PC-9 (cell line): ENCODE measurements around the gene ZBTB7C. TPM values are rescaled to one million over a fixed set of nuclear protein-coding genes. Genes with fewer than 3 reads are reported as not detected.

ENCODE experiments used
- BruUV-seq: library from RNA; stranded (reverse); fragments of 400-500 nt; replicated peaks from 2 replicates; lab custom pipeline; 2021; lab: Mats Ljungman, UMichigan
- CTCF ChIA-PET: fragments of 300-600 bp; sonication (Branson Sonifier 250); formaldehyde crosslinking; loops from one replicate; lab custom pipeline; 2022; ENCODE audit warnings: antibody characterized with exemption; lab: Charles Lee
- POLR2A ChIA-PET: fragments of 300-600 bp; sonication (Branson Sonifier 250); formaldehyde crosslinking; loops from one replicate; lab custom pipeline; 2022; ENCODE audit warnings: antibody characterized with exemption; ENCODE audit not compliant: unreplicated experiment; lab: Charles Lee
- DNase-seq, 2 experiments: peaks; one replicate each; pipeline versions ENCODE4 v3.0.0 to v3.0.0-alpha.2; 2015 to 2022; ENCODE audit warnings: mixed read lengths in 1 of 2
- H2AFZ ChIP-seq: fragments of 200-600 bp; sonication (generic); 2 replicates; pipeline ENCODE4 v1.8.1; 2017; ENCODE audit warnings: antibody characterized with exemption
- H3F3A ChIP-seq: fragments of 200-600 bp; sonication (generic); 2 replicates; pipeline ENCODE4 v1.8.1; 2017; ENCODE audit warnings: antibody characterized with exemption, mild to moderate bottlenecking, low read depth; ENCODE audit not compliant: insufficient read depth
- H3K27ac ChIP-seq: fragments of 200-600 bp; sonication (generic); 2 replicates; pipeline ENCODE4 v1.6.1; 2016; ENCODE audit warnings: mixed run types
- H3K27me3 ChIP-seq: fragments of 200-600 bp; sonication (generic); 2 replicates; pipeline ENCODE4 v1.6.1; 2016; ENCODE audit warnings: low read depth, mixed run types; ENCODE audit not compliant: insufficient read depth
- H3K36me3 ChIP-seq: fragments of 200-600 bp; sonication (generic); 2 replicates; pipeline ENCODE4 v1.6.1; 2016; ENCODE audit warnings: low read depth, mixed run types
- H3K4me1 ChIP-seq: fragments of 200-600 bp; sonication (generic); replicated peaks from 2 replicates; pipeline ENCODE4 v1.6.1; 2016; ENCODE audit warnings: mixed run types; ENCODE audit not compliant: insufficient read depth
- H3K4me2 ChIP-seq: fragments of 200-600 bp; sonication (generic); 2 replicates; pipeline ENCODE4 v1.6.1; 2017; ENCODE audit warnings: mixed run types
- H3K4me3 ChIP-seq: fragments of 200-600 bp; sonication (generic); 2 replicates; pipeline ENCODE4 v1.6.1; 2016; ENCODE audit warnings: mixed run types
- H3K79me2 ChIP-seq: fragments of 200-600 bp; sonication (generic); 2 replicates; pipeline ENCODE4 v1.6.1; 2017; ENCODE audit warnings: low read depth, mixed run types
- H3K9me2 ChIP-seq: fragments of 200-600 bp; sonication (generic); 2 replicates; pipeline ENCODE4 v1.8.1; 2017; ENCODE audit warnings: mild to moderate bottlenecking; ENCODE audit not compliant: insufficient read depth
- H3K9me3 ChIP-seq: fragments of 200-600 bp; sonication (generic); 2 replicates; pipeline ENCODE4 v1.8.1; 2016; ENCODE audit warnings: low read depth; ENCODE audit not compliant: insufficient read depth
- H4K20me1 ChIP-seq: fragments of 200-600 bp; sonication (generic); 2 replicates; pipeline ENCODE4 v1.8.1; 2017; ENCODE audit not compliant: insufficient read depth
- CTCF ChIP-seq: fragments of 200-600 bp; sonication (generic); conservative IDR thresholded peaks from 2 replicates; pipeline ENCODE4 v1.6.1; 2017; ENCODE audit warnings: mixed run types, antibody characterized with exemption, mild to moderate bottlenecking, moderate library complexity
- EZH2 ChIP-seq: fragments of 200-600 bp; sonication (generic); IDR thresholded peaks from 2 replicates; pipeline ENCODE4 v1.8.0; 2017; ENCODE audit warnings: antibody characterized with exemption, low read depth
- intact Hi-C: fragments of 100-400 bp; cut with micrococcal nuclease; formaldehyde crosslinking; loops from one replicate; pipeline ENCODE4 v1.10.0; 2022; ENCODE audit not compliant: unreplicated experiment
- total RNA-seq: library from RNA; stranded (reverse); gene quantifications from 2 replicates; pipeline ENCODE4 v1.2.3, GENCODE V29; 2021

ZBTB7C gene
- total RNA-seq, 1 experiment from 2014 or later, result not detected

- no TSS peak for BruUV-seq
- Histone ChIP-seq H3K4me2 (no peak overlapping the region), H3K36me3 (no peaks in the 10 kb centered on the region), H3K4me1 (peaks cover 19% of the 10 kb centered on the region), H3K27me3 (no peaks in the 10 kb centered on the region), H3K4me3 (no peak overlapping the region), H3K9me2 (no peaks in the 10 kb centered on the region), H4K20me1 (no peaks in the 10 kb centered on the region), H3F3A (peaks cover 7% of the 10 kb centered on the region; the same call in 1 of the 2 replicates), H3K9me3 (no peaks in the 10 kb centered on the region), H2AFZ (no peak overlapping the region), H3K79me2 (no peaks in the 10 kb centered on the region), H3K27ac (no peak overlapping the region)
- no peak for DNase-seq
- intact Hi-C loops, result no loop called here
- TF ChIP-seq EZH2 (no peak), CTCF (no peak)
- ChIA-PET POLR2A (no interaction called here), CTCF (no interaction called here)
These were observed 243.9 kb downstream of the ZBTB7C start for GRCh38 chr18:48165111-48165866.

- Histone ChIP-seq H3K9me2 (no peaks in the 10 kb centered on the region), H4K20me1 (no peaks in the 10 kb centered on the region), H3K4me1 (peaks cover 21% of the 10 kb centered on the region), H3K9me3 (no peaks in the 10 kb centered on the region), H3K36me3 (no peaks in the 10 kb centered on the region), H2AFZ (no peak overlapping the region), H3K27me3 (no peaks in the 10 kb centered on the region), H3K27ac (no peak overlapping the region), H3K79me2 (no peaks in the 10 kb centered on the region), H3K4me2 (no peak overlapping the region), H3F3A (peaks cover 7% of the 10 kb centered on the region; the same call in 1 of the 2 replicates), H3K4me3 (no peak overlapping the region)
- BruUV-seq, result no TSS peak
- no peak for TF ChIP-seq CTCF
- TF ChIP-seq EZH2, result no peak
- intact Hi-C loops, result no loop called here
- no peak for DNase-seq
- ChIA-PET POLR2A (no interaction called here), CTCF (no interaction called here)
These were observed 244.5 kb downstream of the ZBTB7C start for GRCh38 chr18:48164701-48165100.

- Histone ChIP-seq H2AFZ (no peak overlapping the region), H3K9me2 (no peaks in the 10 kb centered on the region), H3K4me3 (no peak overlapping the region), H3K27me3 (no peaks in the 10 kb centered on the region), H3K79me2 (no peaks in the 10 kb centered on the region), H4K20me1 (no peaks in the 10 kb centered on the region), H3K4me1 (peaks cover 21% of the 10 kb centered on the region), H3F3A (peaks cover 7% of the 10 kb centered on the region; the same call in 1 of the 2 replicates), H3K9me3 (no peaks in the 10 kb centered on the region), H3K36me3 (no peaks in the 10 kb centered on the region), H3K27ac (no peak overlapping the region), H3K4me2 (no peak overlapping the region)
- DNase-seq, result no peak
- POLR2A ChIA-PET, result no interaction called here
- BruUV-seq, result no TSS peak
- CTCF ChIA-PET, result no interaction called here
- no peak for TF ChIP-seq EZH2
- TF ChIP-seq CTCF, result no peak
- intact Hi-C loops, result no loop called here
These were observed 245.1 kb downstream of the ZBTB7C start for GRCh38 chr18:48164116-48164515.
